IMR-90 (cell line): ENCODE results near the gene NMRAL1. TPM values are rescaled to one million over a fixed set of nuclear protein-coding genes. Genes with fewer than 3 reads are reported as not detected.
A peak's percentile ranks its signal among the peaks of the same experiment; 100 is the strongest.

Source experiments
- ATAC-seq: fragments of 200-7000 bp; cut with Tn5 transposase; 2 replicates; pipeline ENCODE4 v1.9.1; 2020; ENCODE audit warnings: low read depth, mild to moderate bottlenecking, moderate library complexity
- BruUV-seq: library from RNA; stranded (reverse); fragments of 400-500 nt; replicated peaks from 2 replicates; lab custom pipeline; 2021; lab: Mats Ljungman, UMichigan
- CTCF ChIA-PET: fragments of 300-600 bp; formaldehyde crosslinking; extraction: SDS; loops from one replicate; lab custom pipeline; 2021; ENCODE audit warnings: antibody characterized with exemption; lab: Yijun Ruan, JAX
- POLR2A ChIA-PET: fragments of 300-600 bp; sonication (Branson Sonifier 250); formaldehyde crosslinking; loops from one replicate; lab custom pipeline; 2022; ENCODE audit warnings: antibody characterized with exemption; ENCODE audit not compliant: unreplicated experiment; lab: Charles Lee
- DNase-seq: peaks from one replicate; pipeline ENCODE4 v3.0.0; 2013
- H2AFZ ChIP-seq: replicated peaks from 2 replicates; pipeline ENCODE3; 2013; ENCODE audit warnings: low read length, mild to moderate bottlenecking; ENCODE audit not compliant: poor library complexity
- H2AK5ac ChIP-seq: 2 replicates; pipeline ENCODE4 v1.6.1; 2013; ENCODE audit warnings: low read depth, low read length, inconsistent platforms
- H2AK9ac ChIP-seq: replicated peaks from 2 replicates; pipeline ENCODE3; 2013; ENCODE audit warnings: mild to moderate bottlenecking, low read depth, low read length, moderate library complexity; ENCODE audit not compliant: poor library complexity
- H2BK120ac ChIP-seq: 2 replicates; pipeline ENCODE4 v1.6.1; 2013; ENCODE audit warnings: low read depth, low read length, inconsistent platforms
- H2BK15ac ChIP-seq: 3 replicates; pipeline ENCODE4 v1.6.1; 2013; ENCODE audit warnings: low read depth, low read length, inconsistent platforms
- H2BK20ac ChIP-seq: 2 replicates; pipeline ENCODE4 v1.6.1; 2013; ENCODE audit warnings: low read depth, mild to moderate bottlenecking, inconsistent platforms, low read length, moderate library complexity
- H2BK5ac ChIP-seq: 2 replicates; pipeline ENCODE4 v1.6.1; 2013; ENCODE audit warnings: mild to moderate bottlenecking, low read depth, low read length, inconsistent platforms; ENCODE audit not compliant: poor library complexity, severe bottlenecking
- H3K14ac ChIP-seq: replicated peaks from 2 replicates; pipeline ENCODE4 v1.6.1; 2013; ENCODE audit warnings: low read depth, low read length, inconsistent platforms
- H3K18ac ChIP-seq: 2 replicates; pipeline ENCODE4 v1.6.1; 2013; ENCODE audit warnings: low read depth, low read length, control low read depth
- H3K23ac ChIP-seq: 2 replicates; pipeline ENCODE4 v1.6.1; 2013; ENCODE audit warnings: low read depth, low read length, inconsistent platforms
- H3K27ac ChIP-seq: 2 replicates; pipeline ENCODE4 v1.5.1; 2013; ENCODE audit warnings: mild to moderate bottlenecking, control low read depth, low read length; ENCODE audit not compliant: insufficient read depth
- H3K27me3 ChIP-seq: 2 replicates; pipeline ENCODE4 v1.6.1; 2013; ENCODE audit warnings: low read length; ENCODE audit not compliant: control insufficient read depth, insufficient read depth
- H3K36me3 ChIP-seq: 2 replicates; pipeline ENCODE4 v1.6.1; 2013; ENCODE audit warnings: low read length, mixed read lengths; ENCODE audit not compliant: control insufficient read depth, insufficient read depth
- H3K4ac ChIP-seq: 2 replicates; pipeline ENCODE4 v1.6.1; 2013; ENCODE audit warnings: low read depth, low read length, inconsistent platforms
- H3K4me1 ChIP-seq: 2 replicates; pipeline ENCODE4 v1.6.1; 2013; ENCODE audit warnings: low read length, mixed read lengths; ENCODE audit not compliant: control insufficient read depth, insufficient read depth
- H3K4me2 ChIP-seq: 2 replicates; pipeline ENCODE4 v1.6.1; 2013; ENCODE audit warnings: low read depth, mild to moderate bottlenecking, control low read depth, low read length, moderate library complexity
- H3K4me3 ChIP-seq: 2 replicates; pipeline ENCODE4 v1.5.1; 2013; ENCODE audit warnings: low read depth, mild to moderate bottlenecking, control low read depth, low read length, moderate library complexity; ENCODE audit not compliant: insufficient read depth
- H3K56ac ChIP-seq: 2 replicates; pipeline ENCODE4 v1.6.1; 2013; ENCODE audit warnings: low read length, inconsistent platforms; ENCODE audit not compliant: insufficient read depth; ENCODE audit errors: extremely low read depth
- H3K79me1 ChIP-seq, 2 experiments: 2 replicates each; pipeline ENCODE4 v1.6.1; 2013; ENCODE audit warnings: low read length in 2 of 2, inconsistent platforms in 1 of 2, low read depth in 1 of 2
- H3K9ac ChIP-seq: 2 replicates; pipeline ENCODE4 v1.6.1; 2013; ENCODE audit warnings: low read depth, low read length, control low read depth
- H3K9me1 ChIP-seq: 2 replicates; pipeline ENCODE4 v1.6.1; 2013; ENCODE audit warnings: low read length, inconsistent platforms; ENCODE audit not compliant: insufficient read depth
- H3K9me3 ChIP-seq: 2 replicates; pipeline ENCODE4 v1.6.1; 2013; ENCODE audit warnings: low read length; ENCODE audit not compliant: control insufficient read depth, insufficient read depth
- H4K20me1 ChIP-seq: 2 replicates; pipeline ENCODE4 v1.6.1; 2013; ENCODE audit warnings: low read length, inconsistent platforms; ENCODE audit not compliant: insufficient read depth
- H4K5ac ChIP-seq: 2 replicates; pipeline ENCODE4 v1.6.1; 2013; ENCODE audit warnings: mild to moderate bottlenecking, low read depth, low read length, control low read depth
- H4K8ac ChIP-seq, 2 experiments: 2 replicates each; pipeline ENCODE4 v1.6.1; 2013; ENCODE audit warnings: low read depth in 2 of 2, low read length in 2 of 2, control low read depth in 1 of 2, inconsistent platforms in 1 of 2
- H4K91ac ChIP-seq: 2 replicates; pipeline ENCODE4 v1.6.1; 2013; ENCODE audit warnings: low read depth, low read length, inconsistent platforms; ENCODE audit not compliant: insufficient read depth
- CEBPB ChIP-seq: IDR thresholded peaks from 2 replicates; pipeline ENCODE4 v1.6.1; 2012; ENCODE audit warnings: low read depth, low read length, improper control_type of control experiment
- CTCF ChIP-seq: conservative IDR thresholded peaks from 2 replicates; pipeline ENCODE4 v1.5.1; 2012; ENCODE audit warnings: mild to moderate bottlenecking, low read depth, low read length, improper control_type of control experiment
- MAZ ChIP-seq: IDR thresholded peaks from 2 replicates; pipeline ENCODE4 v1.6.1; 2012; ENCODE audit warnings: low read depth, mild to moderate bottlenecking, low read length, improper control_type of control experiment, moderate library complexity, borderline replicate concordance
- MXI1 ChIP-seq: IDR thresholded peaks from 2 replicates; pipeline ENCODE4 v1.6.1; 2012; ENCODE audit warnings: low read depth, mild to moderate bottlenecking, low read length, moderate library complexity, borderline replicate concordance
- RAD21 ChIP-seq: IDR thresholded peaks from 2 replicates; pipeline ENCODE4 v1.6.1; 2012; ENCODE audit warnings: low read length, improper control_type of control experiment
- RCOR1 ChIP-seq: IDR thresholded peaks from 2 replicates; pipeline ENCODE4 v1.6.1; 2012; ENCODE audit warnings: mild to moderate bottlenecking, low read length, improper control_type of control experiment; ENCODE audit not compliant: insufficient replicate concordance
- SMC3 ChIP-seq: fragments of 150-350 bp; IDR thresholded peaks from 2 replicates; pipeline ENCODE4 v1.6.1; 2016; ENCODE audit warnings: low read depth, mild to moderate bottlenecking, antibody characterized with exemption, low read length, moderate library complexity
- USF2 ChIP-seq: fragments of 150-350 bp; IDR thresholded peaks from 2 replicates; pipeline ENCODE4 v1.6.1; 2017; ENCODE audit warnings: mild to moderate bottlenecking, antibody characterized with exemption, low read length, low read depth
- WGBS, 2 experiments: methylation state at CpG; one replicate each; pipeline versions ENCODE4 v1.1.5 to v1.1.7; 2013; ENCODE audit warnings: missing lambda C conversion rate in 2 of 2; ENCODE audit not compliant: insufficient read length in 1 of 2; ENCODE audit errors: extremely low coverage in 2 of 2; 5-methylcytosine and 5-hydroxymethylcytosine counted together
- dilution Hi-C: fragments of 300-500 bp; cut with HindIII; formaldehyde crosslinking; loops from one replicate; pipeline ENCODE4 v1.14.3; 2018; ENCODE audit warnings: low sequenced_read_pairs; ENCODE audit not compliant: unreplicated experiment
- in situ Hi-C: fragments of 300-500 bp; cut with MboI; formaldehyde crosslinking; loops from 3 replicates; pipeline ENCODE4 v1.14.3; 2019; ENCODE audit warnings: low sequenced_read_pairs, inconsistent platforms, mixed read lengths
- intact Hi-C: fragments of 100-400 bp; cut with micrococcal nuclease; formaldehyde crosslinking; loops from 2 replicates; pipeline ENCODE4 v1.10.0; 2022
- polyA plus RNA-seq, 3 experiments: library from polyadenylated mRNA; depleted of rRNA; stranded (reverse); fragments of >200 nt; gene quantifications; 2 replicates each; pipeline ENCODE4 v1.2.3, GENCODE V29; 2012; ENCODE audit warnings: low replicate concordance in 1 of 3
- total RNA-seq: library from RNA; depleted of rRNA; stranded (reverse); fragments of >200 nt; gene quantifications from 2 replicates; pipeline ENCODE4 v1.2.3, GENCODE V29; 2012

The NMRAL1 gene
- total and polyA plus RNA-seq, 2 of the 4 experiments (the other 2 are of a cell fraction): 48.6 to 67.6 TPM

- Histone ChIP-seq H3K27me3 (no peaks in the 10 kb centered on the region), H3K4me1 (peaks cover 7% of the 10 kb centered on the region), H4K91ac (no peak overlapping the region), H3K27ac (no peak overlapping the region), H3K9me3 (no peaks in the 10 kb centered on the region), H3K79me1 (peaks cover 0 to 68% of the 10 kb centered on the region in 2 experiments; a peak in 3 of 4 replicates), H2AK5ac (peak overlapping the region; percentile 60; the same call in 1 of the 2 replicates), H3K18ac (no peak overlapping the region), H3K9me1 (peaks cover 24% of the 10 kb centered on the region), H2AFZ (no peak overlapping the region), H3K4me2 (no peak overlapping the region), H3K9ac (no peak overlapping the region), H4K5ac (no peak overlapping the region), H3K23ac (no peak overlapping the region), H3K4ac (no peak overlapping the region), H3K56ac (no peak overlapping the region), H2BK15ac (no peak overlapping the region), H4K20me1 (peaks cover 10% of the 10 kb centered on the region), H3K4me3 (no peak overlapping the region), H2AK9ac (no peak overlapping the region), H2BK5ac (no peak overlapping the region), H4K8ac (no peak overlapping the region), H3K14ac (no peak overlapping the region), H3K36me3 (no peaks in the 10 kb centered on the region), H2BK20ac (no peak overlapping the region), H2BK120ac (no peak overlapping the region)
- ChIA-PET POLR2A (no interaction called here), CTCF (no interaction called here)
- no peak for TF ChIP-seq RAD21
- TF ChIP-seq CTCF: no peak
- TF ChIP-seq MXI1: no peak
- TF ChIP-seq MAZ: no peak
- no peak for TF ChIP-seq SMC3
- TF ChIP-seq CEBPB: no peak
- no peak for TF ChIP-seq RCOR1
- no peak for TF ChIP-seq USF2
- intact Hi-C loops: no loop called here
- DNase-seq: no peak
- 100% methylated on average over 2 of the region's 4 CpGs; no CpG with 5 or more reads in 1 of the 2 experiments for WGBS, 2 experiments
- in situ Hi-C loops: loop anchor here (25.0 kb wide), 1 partner anchor 439 kb away; the partner anchor contains the start of gene SEC14L5
- no peak for ATAC-seq
- no TSS peak for BruUV-seq
- dilution Hi-C loops: no loop called here
Measured at GRCh38 chr16:4523686-4524085, 49.3 kb upstream of the NMRAL1 start.
